WTC11 (cell line): Measurements from ENCODE around the gene SYNPO.

Experiments used
- CTCF ChIP-seq: fragments of 200-600 bp; IDR thresholded peaks from 2 replicates; pipeline ENCODE4 v1.8.0; 2022; ENCODE audit warnings: antibody characterized with exemption
- E2F1 ChIP-seq: sonication (generic); formaldehyde crosslinking; IDR thresholded peaks from 2 replicates; pipeline ENCODE4 v1.8.0; 2022; ENCODE audit warnings: mild to moderate bottlenecking, missing genetic modification reagents
- NR3C1 ChIP-seq: sonication (generic); formaldehyde crosslinking; conservative IDR thresholded peaks from 2 replicates; pipeline ENCODE4 v1.8.1; 2023; ENCODE audit warnings: low read depth, mild to moderate bottlenecking, missing genetic modification reagents
- SP1 ChIP-seq: sonication (generic); formaldehyde crosslinking; conservative IDR thresholded peaks from 2 replicates; pipeline ENCODE4 v1.8.1; 2022; ENCODE audit warnings: missing genetic modification reagents
- ZNF281 ChIP-seq: sonication (generic); formaldehyde crosslinking; IDR thresholded peaks from 2 replicates; pipeline ENCODE4 v1.8.0; 2023; ENCODE audit warnings: mild to moderate bottlenecking, missing genetic modification reagents
- ZNF317 ChIP-seq: sonication (generic); formaldehyde crosslinking; IDR thresholded peaks from 2 replicates; pipeline ENCODE4 v1.8.1; 2023; ENCODE audit warnings: low read depth, mild to moderate bottlenecking, moderate library complexity, missing genetic modification reagents, borderline replicate concordance

GRCh38 chr5:150665044-150665443 is 24.6 kb downstream of the SYNPO start:
- TF ChIP-seq ZNF317: no peak
- no peak for TF ChIP-seq ZNF281 (CRISPR knock-in tag)
- no peak for TF ChIP-seq CTCF
- TF ChIP-seq E2F1: no peak
- no peak for TF ChIP-seq SP1 (CRISPR knock-in tag)
- TF ChIP-seq NR3C1: no peak
